Measurements from ENCODE around the gene ADRB2. TPM values are rescaled to one million over a fixed set of nuclear protein-coding genes. Genes with fewer than 3 reads are reported as not detected.

ADRB2 gene
- total and polyA plus RNA-seq, 12 donors: 1.8 to 7.8 (median 4.4) TPM

DNA sequence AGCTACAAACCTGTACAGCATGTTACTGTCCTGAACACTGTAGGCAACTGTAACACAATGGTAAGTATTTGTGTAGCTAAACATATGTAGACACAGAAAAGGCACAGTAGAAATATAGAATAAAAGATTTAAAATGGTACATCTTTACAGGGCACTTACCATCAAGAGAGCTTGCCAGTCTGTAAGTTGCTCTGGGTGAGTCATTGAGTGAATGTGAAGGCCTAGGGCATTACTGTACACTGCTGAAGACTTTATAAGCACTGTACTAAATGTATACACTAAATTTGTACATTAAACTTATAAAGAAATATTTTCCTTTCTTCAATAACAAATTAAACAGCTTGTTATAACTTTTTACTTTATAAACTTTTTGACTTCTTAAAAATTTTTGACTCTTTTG lies 20.5 kb downstream of the ADRB2 start:
- Histone ChIP-seq H3K4me1 (peaks cover 0 to 75% (median 31%) of the 10 kb centered on the region in 9 donors), H3K9me3 (no peaks in the 10 kb centered on the region), H3K4me3 (no peak overlapping the region), H3K27ac (peak overlapping the region in 1 of 10 donors; percentile 54), H3K27me3 (no peaks in the 10 kb centered on the region), H3K36me3 (peaks cover 0 to 11% (median 0%) of the 10 kb centered on the region in 9 donors)
- DNase-seq (no peak), ATAC-seq (no peak)
- intact Hi-C loops (cut with DNase I): no loop called here
- TF ChIP-seq CTCF (IDR thresholded peaks at IDR 0.05): no peak

DNA sequence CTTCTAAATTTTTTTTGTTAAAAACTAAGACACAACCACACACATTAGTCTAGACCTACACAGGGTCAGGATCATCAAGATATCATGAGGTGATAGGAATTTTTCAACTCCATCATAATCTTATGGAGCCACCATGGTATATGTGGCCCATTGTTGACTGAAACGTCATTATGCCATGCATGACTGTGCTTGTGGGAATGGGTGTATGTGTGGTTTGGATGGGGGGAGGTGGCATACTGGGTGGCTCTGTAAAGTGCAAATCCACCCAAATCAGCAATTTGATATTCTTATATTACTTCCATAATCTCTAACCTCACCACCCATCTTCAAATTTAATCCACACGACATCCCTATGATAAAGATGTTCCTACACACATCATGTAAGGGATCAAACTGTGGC lies 21.0 kb downstream of the ADRB2 start:
- Histone ChIP-seq H3K36me3 (peaks cover 0 to 11% (median 0%) of the 10 kb centered on the region in 9 donors), H3K4me3 (no peak overlapping the region), H3K27me3 (no peaks in the 10 kb centered on the region), H3K9me3 (no peaks in the 10 kb centered on the region), H3K4me1 (peaks cover 0 to 73% (median 26%) of the 10 kb centered on the region in 9 donors), H3K27ac (peak overlapping the region in 1 of 10 donors; percentile 64)
- intact Hi-C loops (cut with DNase I): no loop called here
- DNase-seq (no peak), ATAC-seq (no peak)
- WGBS, 2 donors: 91 to 94% methylated on average over 2 of the region's 2 CpGs
- no peak for TF ChIP-seq CTCF (IDR thresholded peaks at IDR 0.05)

DNA sequence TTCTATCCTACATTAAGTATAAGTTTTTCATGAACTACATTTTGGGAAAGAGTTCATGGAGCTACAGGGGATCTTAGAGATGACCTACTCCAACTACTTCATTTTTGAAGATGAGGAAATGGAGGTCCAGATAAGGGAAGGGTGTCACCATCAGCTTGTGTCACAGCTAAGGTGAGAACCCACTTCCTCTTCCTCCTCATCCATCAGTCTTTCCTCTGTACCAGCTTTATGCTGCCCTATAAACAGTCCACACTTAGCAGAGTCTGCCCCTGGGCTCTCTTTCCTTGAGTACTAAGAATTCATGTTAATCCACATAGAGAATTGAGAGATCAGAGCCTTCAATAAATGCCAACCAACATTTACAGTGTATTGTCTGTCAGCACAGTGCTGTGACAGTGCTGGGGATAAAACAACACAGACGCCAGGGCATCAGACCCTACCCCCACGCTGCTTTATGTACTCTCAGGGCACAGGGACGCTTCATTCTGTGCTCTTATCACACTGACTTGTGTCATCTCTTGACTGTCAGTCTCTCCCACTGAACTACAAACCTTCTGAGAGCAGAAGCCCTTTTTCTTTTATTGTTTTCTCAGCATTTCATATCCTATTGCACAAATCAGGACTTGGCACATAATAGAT lies 22.1 kb downstream of the ADRB2 start:
- Histone ChIP-seq H3K36me3 (peaks cover 0 to 11% (median 0%) of the 10 kb centered on the region in 9 donors), H3K27ac (peak overlapping the region in 1 of 10 donors; percentile 74), H3K9me3 (no peaks in the 10 kb centered on the region), H3K27me3 (no peaks in the 10 kb centered on the region), H3K4me3 (no peak overlapping the region), H3K4me1 (peaks cover 0 to 70% (median 15%) of the 10 kb centered on the region in 9 donors)
- ATAC-seq (peak in 2 of 8 donors; percentile 8 to 42), DNase-seq (no peak)
- 69 to 70% methylated on average over 3 of the region's 3 CpGs for WGBS, 2 donors
- intact Hi-C loops (cut with DNase I): no loop called here
- no peak for TF ChIP-seq CTCF (IDR thresholded peaks at IDR 0.05)

GRCh38 chr5:148849461-148849860 lies 23.1 kb downstream of the ADRB2 start:
- WGBS, 2 donors: 82 to 91% methylated on average over 4 of the region's 4 CpGs
- intact Hi-C loops (cut with DNase I): no loop called here
- ATAC-seq: peak in 5 of 8 donors; percentile 37 to 67 (median 59)

More at GRCh38 chr5:148849461-148849860, 23.1 kb downstream of the ADRB2 start:
- Histone ChIP-seq H3K4me3 (no peak overlapping the region), H3K9me3 (no peaks in the 10 kb centered on the region), H3K4me1 (peaks cover 0 to 70% (median 6%) of the 10 kb centered on the region in 9 donors), H3K27me3 (no peaks in the 10 kb centered on the region), H3K27ac (peak overlapping the region in 1 of 10 donors; percentile 74), H3K36me3 (peaks cover 0 to 11% (median 0%) of the 10 kb centered on the region in 9 donors)
- no peak for TF ChIP-seq CTCF (IDR thresholded peaks at IDR 0.05)
- DNase-seq: no peak
